Fibroblast of lung (primary cell): ENCODE measurements around the gene PRR4. TPM values are rescaled to one million over a fixed set of nuclear protein-coding genes. Genes with fewer than 3 reads are reported as not detected.

ENCODE experiments used
- DNase-seq, 2 donors: peaks; one replicate each; pipeline versions ENCODE4 v3.0.0 to v3.0.0-alpha.2; 2010; ENCODE audit warnings: low read depth in 2 of 2
- H2AFZ ChIP-seq: 2 replicates; pipeline ENCODE4 v1.5.1; 2012; ENCODE audit warnings: low read length, control low read depth, inconsistent platforms
- H3K27ac ChIP-seq: 2 replicates; pipeline ENCODE4 v1.5.1; 2011; ENCODE audit warnings: low read length, control low read depth; ENCODE audit not compliant: insufficient read depth
- H3K27me3 ChIP-seq: 2 replicates; pipeline ENCODE4 v1.5.1; 2011; ENCODE audit warnings: mild to moderate bottlenecking, low read length; ENCODE audit not compliant: control insufficient read depth, insufficient read depth
- H3K36me3 ChIP-seq: 2 replicates; pipeline ENCODE4 v1.5.1; 2011; ENCODE audit warnings: low read length; ENCODE audit not compliant: control insufficient read depth, insufficient read depth
- H3K4me1 ChIP-seq: 2 replicates; pipeline ENCODE4 v1.5.1; 2011; ENCODE audit warnings: low read length; ENCODE audit not compliant: control insufficient read depth, insufficient read depth; ENCODE audit errors: extremely low read depth
- H3K4me2 ChIP-seq: 2 replicates; pipeline ENCODE4 v1.5.1; 2011; ENCODE audit warnings: low read length, control low read depth; ENCODE audit not compliant: insufficient read depth; ENCODE audit errors: extremely low read depth
- H3K4me3 ChIP-seq, 4 experiments: fragments of 200-600 bp in 1 of 4; sonication (generic) in 1 of 4; replicated peaks in 1 of 4; 2 replicates each; pipeline ENCODE4 v1.5.1; 2011 to 2016; ENCODE audit warnings: low read length in 4 of 4, low read depth in 3 of 4, mild to moderate bottlenecking in 3 of 4, control low read depth in 2 of 4, inconsistent platforms in 1 of 4, mixed read lengths in 1 of 4; ENCODE audit not compliant: insufficient read depth in 1 of 4; ENCODE audit errors: control extremely low read depth in 1 of 4
- H3K79me2 ChIP-seq: 2 replicates; pipeline ENCODE4 v1.5.1; 2012; ENCODE audit warnings: mild to moderate bottlenecking, low read length, inconsistent platforms; ENCODE audit not compliant: control insufficient read depth, insufficient read depth
- H3K9ac ChIP-seq: 2 replicates; pipeline ENCODE4 v1.5.1; 2011; ENCODE audit warnings: mild to moderate bottlenecking, low read length, control low read depth; ENCODE audit not compliant: insufficient read depth
- H3K9me3 ChIP-seq: 2 replicates; pipeline ENCODE4 v1.5.1; 2012; ENCODE audit warnings: low read depth, low read length; ENCODE audit not compliant: control insufficient read depth, insufficient read depth
- H4K20me1 ChIP-seq: 2 replicates; pipeline ENCODE4 v1.5.1; 2011; ENCODE audit warnings: low read length; ENCODE audit not compliant: control insufficient read depth, insufficient read depth; ENCODE audit errors: extremely low read depth
- CTCF ChIP-seq, 2 donors: IDR thresholded peaks in 1 of 2; conservative IDR thresholded peaks in 1 of 2; 1 replicate in 1 of 2; 2 replicates in 1 of 2; pipeline ENCODE4 v1.5.1; 2011 to 2012; ENCODE audit warnings: low read length in 2 of 2, control low read depth in 1 of 2, inconsistent platforms in 1 of 2, low read depth in 1 of 2, mild to moderate bottlenecking in 1 of 2
- EZH2 ChIP-seq: IDR thresholded peaks from 2 replicates; pipeline ENCODE4 v1.5.1; 2012; ENCODE audit warnings: low read length, control low read depth, mild to moderate bottlenecking; ENCODE audit errors: missing control alignments
- polyA plus RNA-seq, 2 donors: library from polyadenylated mRNA; depleted of rRNA in 1 of 2; stranded (reverse) in 1 of 2; unstranded in 1 of 2; fragments of >200 nt; gene quantifications; 2 replicates each; pipeline ENCODE4 v1.2.1, GENCODE V29; 2011 to 2012; ENCODE audit warnings: missing spikeins in 1 of 2
- total RNA-seq: library from RNA; depleted of rRNA; stranded (reverse); fragments of >200 nt; gene quantifications from 2 replicates; pipeline ENCODE4 v1.2.1, GENCODE V29; 2014

Gene PRR4
- total and polyA plus RNA-seq, 2 donors (not counting 1 experiment from before 2014, with no cell fraction given) = 0.66 to 1.7 TPM

GRCh38 chr12:10847744-10848143, 1.5 kb downstream of the PRR4 start:
- no peaks in the 10 kb centered on the region for H3K79me2 ChIP-seq
- no peaks in the 10 kb centered on the region for H3K9me3 ChIP-seq
- no peak for TF ChIP-seq EZH2
- no peak for TF ChIP-seq CTCF (conservative IDR thresholded peaks at IDR 0.05 in 1 of 2, IDR thresholded peaks at IDR 0.05 in 1 of 2; ENCODE audit: low read depth in 1 of 2, low read length in 2 of 2)
- H3K4me1 ChIP-seq = no peaks in the 10 kb centered on the region
- H3K4me2 ChIP-seq = no peak overlapping the region
- no peaks in the 10 kb centered on the region for H3K27me3 ChIP-seq
- no peak overlapping the region for H3K4me3 ChIP-seq
- no peaks in the 10 kb centered on the region for H3K36me3 ChIP-seq
- H4K20me1 ChIP-seq = no peaks in the 10 kb centered on the region
- H3K27ac ChIP-seq = no peak overlapping the region
- no peak overlapping the region for H3K9ac ChIP-seq
- H2AFZ ChIP-seq = no peak overlapping the region
- no peak for DNase-seq

GRCh38 chr12:10842862-10843261, 6.4 kb downstream of the PRR4 start:
- no peak for TF ChIP-seq EZH2
- no peak for TF ChIP-seq CTCF (conservative IDR thresholded peaks at IDR 0.05 in 1 of 2, IDR thresholded peaks at IDR 0.05 in 1 of 2; ENCODE audit: low read depth in 1 of 2, low read length in 2 of 2)
- H2AFZ ChIP-seq = no peak overlapping the region
- H3K79me2 ChIP-seq = no peaks in the 10 kb centered on the region
- no peaks in the 10 kb centered on the region for H3K9me3 ChIP-seq
- DNase-seq = no peak
- H3K4me1 ChIP-seq = no peaks in the 10 kb centered on the region
- H3K4me2 ChIP-seq = no peak overlapping the region
- no peak overlapping the region for H3K9ac ChIP-seq
- H3K27me3 ChIP-seq = no peaks in the 10 kb centered on the region
- no peak overlapping the region for H3K4me3 ChIP-seq
- H3K36me3 ChIP-seq = no peaks in the 10 kb centered on the region
- H4K20me1 ChIP-seq = no peaks in the 10 kb centered on the region
- H3K27ac ChIP-seq = no peak overlapping the region

- no peaks in the 10 kb centered on the region for H4K20me1 ChIP-seq
- no peak overlapping the region for H3K4me2 ChIP-seq
- H3K4me3 ChIP-seq = no peak overlapping the region
- H2AFZ ChIP-seq = no peak overlapping the region
- H3K9me3 ChIP-seq = no peaks in the 10 kb centered on the region
- no peaks in the 10 kb centered on the region for H3K36me3 ChIP-seq
- no peak for TF ChIP-seq EZH2
- TF ChIP-seq CTCF (conservative IDR thresholded peaks at IDR 0.05 in 1 of 2, IDR thresholded peaks at IDR 0.05 in 1 of 2; ENCODE audit: low read depth in 1 of 2, low read length in 2 of 2) = no peak
- no peaks in the 10 kb centered on the region for H3K79me2 ChIP-seq
- H3K27ac ChIP-seq = no peak overlapping the region
- no peak for DNase-seq
- no peaks in the 10 kb centered on the region for H3K27me3 ChIP-seq
- H3K4me1 ChIP-seq = no peaks in the 10 kb centered on the region
- no peak overlapping the region for H3K9ac ChIP-seq
These were observed 10.8 kb downstream of the PRR4 start for GRCh38 chr12:10838461-10838860.
